HG02610 (cell line): ENCODE data around the gene ASB6.
A peak's percentile ranks its signal among the peaks of the same experiment; 100 is the strongest.
"Not testable (repeated sequence)": the region's sequence is repeated elsewhere in the genome, so short reads cannot be mapped to it uniquely, and the experiment has no call there.

Source experiments
- ATAC-seq: cut with Tn5 transposase; IDR thresholded peaks from one replicate; pipeline ENCODE4 v1.9.1; 2021; ENCODE audit warnings: mild to moderate bottlenecking, moderate library complexity; ENCODE audit not compliant: unreplicated experiment

ASB6 gene

GRCh38 chr9:129646252-129646651 lies 4.3 kb upstream of the ASB6 start:
- ATAC-seq = no peak

- ATAC-seq = no peak
Observed at GRCh38 chr9:129644902-129645301, 3.0 kb upstream of the ASB6 start.

- no peak for ATAC-seq
Observed at GRCh38 chr9:129644365-129644764, 2.4 kb upstream of the ASB6 start.

GRCh38 chr9:129643706-129644105 lies 1.8 kb upstream of the ASB6 start:
- no peak for ATAC-seq

- ATAC-seq = peak; percentile 12
Observed at GRCh38 chr9:129640871-129641749, 841 bp downstream of the ASB6 start.

- no peak for ATAC-seq
Observed at GRCh38 chr9:129640086-129640870, 1.7 kb downstream of the ASB6 start.

GRCh38 chr9:129639756-129640085 lies 2.2 kb downstream of the ASB6 start:
- no peak for ATAC-seq

GRCh38 chr9:129639034-129639630 lies 2.8 kb downstream of the ASB6 start:
- ATAC-seq = no peak

GRCh38 chr9:129637673-129638439 lies 4.1 kb downstream of the ASB6 start:
- no peak for ATAC-seq

- ATAC-seq = no peak
Observed at GRCh38 chr9:129637102-129637501, 4.8 kb downstream of the ASB6 start.

- not testable (repeated sequence) for ATAC-seq
Observed at GRCh38 chr9:129636343-129636742, 5.6 kb downstream of the ASB6 start.

GRCh38 chr9:129635099-129636065 lies 6.6 kb downstream of the ASB6 start:
- no peak for ATAC-seq

- ATAC-seq = no peak
Observed at GRCh38 chr9:129633848-129634247, 8.1 kb downstream of the ASB6 start.

- no peak for ATAC-seq
Observed at GRCh38 chr9:129633207-129633606, 8.7 kb downstream of the ASB6 start.

- ATAC-seq = no peak
Observed at GRCh38 chr9:129632460-129632859, 9.5 kb downstream of the ASB6 start.

GRCh38 chr9:129631674-129632129 lies 10.2 kb downstream of the ASB6 start:
- no peak for ATAC-seq

GRCh38 chr9:129630967-129631673 lies 10.8 kb downstream of the ASB6 start:
- no peak for ATAC-seq

GRCh38 chr9:129629251-129629820 lies 12.6 kb downstream of the ASB6 start:
- ATAC-seq = no peak

- ATAC-seq = no peak
Observed at GRCh38 chr9:129628709-129629108, 13.2 kb downstream of the ASB6 start.
